DMS53 (cell line): Measurements from ENCODE around the gene NABP2.
A peak's percentile ranks its signal among the peaks of the same experiment; 100 is the strongest.
"Not testable (repeated sequence)": the region's sequence is repeated elsewhere in the genome, so short reads cannot be mapped to it uniquely, and the experiment has no call there.

Experiments
- DNase-seq: peaks from one replicate; lab custom pipeline; 2025; lab: John Stamatoyannopoulos, UW

Gene NABP2

GRCh38 chr12:56224102-56224701 is at the start of gene NABP2:
Gene NABP2 (plus strand): TSS chr12:56224342. CDS start chr12:56224857, 515 bp downstream.
- peak; percentile 99 for DNase-seq

GRCh38 chr12:56178347-56178746 is 45.8 kb upstream of the NABP2 start:
- no peak for DNase-seq

GRCh38 chr12:56186957-56187356 is 37.2 kb upstream of the NABP2 start:
- DNase-seq, result no peak

- no peak for DNase-seq
Observed at GRCh38 chr12:56188131-56188777, 35.9 kb upstream of the NABP2 start.

- DNase-seq, result peak; percentile 50
Observed at GRCh38 chr12:56188778-56189098, 35.4 kb upstream of the NABP2 start.

GRCh38 chr12:56189099-56189917 is 34.8 kb upstream of the NABP2 start, which contains the start of gene SMARCC2:
Gene SMARCC2 (minus strand): TSS chr12:56189483. CDS start chr12:56189461, 22 bp downstream.
- DNase-seq, result peak; percentile 97

GRCh38 chr12:56189918-56190694 is 34.0 kb upstream of the NABP2 start:
- peak; percentile 92 for DNase-seq

- peak; percentile 59 for DNase-seq
Observed at GRCh38 chr12:56190695-56191155, 33.4 kb upstream of the NABP2 start.

- DNase-seq, result no peak
Observed at GRCh38 chr12:56192582-56192981, 31.6 kb upstream of the NABP2 start.

- peak; percentile 94 for DNase-seq
Observed at GRCh38 chr12:56193025-56193578, 31.0 kb upstream of the NABP2 start.

- not testable (repeated sequence) for DNase-seq
Observed at GRCh38 chr12:56196818-56197550, 27.2 kb upstream of the NABP2 start.

GRCh38 chr12:56197921-56198635 is 26.1 kb upstream of the NABP2 start:
- DNase-seq, result no peak

GRCh38 chr12:56198836-56199235 is 25.3 kb upstream of the NABP2 start:
- no peak for DNase-seq

- no peak for DNase-seq
Observed at GRCh38 chr12:56202366-56202765, 21.8 kb upstream of the NABP2 start.

- no peak for DNase-seq
Observed at GRCh38 chr12:56202838-56203237, 21.3 kb upstream of the NABP2 start.

- no peak for DNase-seq
Observed at GRCh38 chr12:56204275-56204674, 19.9 kb upstream of the NABP2 start.

- DNase-seq, result peak; percentile 15
Observed at GRCh38 chr12:56205445-56205844, 18.7 kb upstream of the NABP2 start.

GRCh38 chr12:56206452-56207166 is 17.5 kb upstream of the NABP2 start:
- peak; percentile 73 for DNase-seq

- no peak for DNase-seq
Observed at GRCh38 chr12:56208006-56208405, 16.1 kb upstream of the NABP2 start.

- DNase-seq, result no peak
Observed at GRCh38 chr12:56212361-56212760, 11.8 kb upstream of the NABP2 start.
